Kasumi-1 (cell line): Measurements from ENCODE around the gene HSD17B12.
"Not testable (repeated sequence)": the region's sequence is repeated elsewhere in the genome, so short reads cannot be mapped to it uniquely, and the experiment has no call there.

ENCODE experiments used
- DNase-seq, 2 experiments: peaks; one replicate each; lab custom pipeline; 2025; lab: John Stamatoyannopoulos, UW

The HSD17B12 gene

DNA sequence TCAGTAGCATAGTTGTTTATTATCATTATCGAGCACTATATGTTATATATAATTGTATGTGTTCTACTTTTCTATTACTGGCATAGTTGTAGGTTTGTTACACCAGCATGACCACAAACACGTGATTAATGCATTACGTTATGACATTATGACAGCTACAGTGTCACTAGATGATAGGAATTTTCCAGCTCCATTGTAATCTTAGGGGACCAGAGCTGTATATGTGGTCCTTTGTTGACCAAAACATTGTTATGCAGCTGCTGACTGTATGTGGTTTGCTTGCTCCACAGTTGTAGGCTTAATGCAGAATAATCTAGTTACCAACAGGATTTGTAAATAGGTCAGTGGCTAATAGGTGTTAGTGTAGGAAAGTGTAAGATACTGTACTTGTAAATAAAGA is 66.1 kb downstream of the HSD17B12 start:
- DNase-seq, result no peak

DNA sequence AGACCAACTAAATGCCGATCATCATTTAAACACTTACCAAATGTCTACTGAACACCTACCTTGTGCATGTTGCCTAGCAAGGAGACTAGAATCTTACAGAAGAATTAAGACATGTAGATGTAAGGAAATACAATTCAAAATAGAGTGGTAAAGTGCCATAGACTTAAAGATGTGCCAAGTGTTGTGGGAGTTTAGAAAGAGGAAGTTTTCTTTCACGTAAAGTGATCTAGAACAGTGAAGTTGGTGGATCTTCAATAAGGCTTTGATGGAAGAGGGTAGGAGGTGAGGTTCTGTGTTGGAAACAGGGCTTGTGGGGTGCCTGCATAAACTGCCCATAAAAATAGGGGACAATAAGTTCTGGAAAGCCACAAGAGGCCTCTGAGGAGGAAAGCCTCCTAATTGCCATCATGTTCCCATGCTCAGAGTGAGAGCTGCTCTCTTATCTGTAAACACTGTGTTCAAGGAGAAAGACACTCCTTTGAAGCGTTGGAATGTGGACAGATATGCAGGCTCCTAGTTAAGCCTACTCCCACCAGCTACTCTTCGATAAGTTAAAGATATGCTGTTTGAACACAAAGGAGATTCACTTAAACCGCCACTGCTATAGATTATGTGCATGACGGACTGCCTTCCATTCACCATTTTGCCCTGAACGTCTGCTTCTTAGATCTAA is 66.7 kb downstream of the HSD17B12 start:
- peak; percentile 35 to 39 for DNase-seq

GRCh38 chr11:43748095-43748494 is 67.6 kb downstream of the HSD17B12 start:
- no peak for DNase-seq

DNA sequence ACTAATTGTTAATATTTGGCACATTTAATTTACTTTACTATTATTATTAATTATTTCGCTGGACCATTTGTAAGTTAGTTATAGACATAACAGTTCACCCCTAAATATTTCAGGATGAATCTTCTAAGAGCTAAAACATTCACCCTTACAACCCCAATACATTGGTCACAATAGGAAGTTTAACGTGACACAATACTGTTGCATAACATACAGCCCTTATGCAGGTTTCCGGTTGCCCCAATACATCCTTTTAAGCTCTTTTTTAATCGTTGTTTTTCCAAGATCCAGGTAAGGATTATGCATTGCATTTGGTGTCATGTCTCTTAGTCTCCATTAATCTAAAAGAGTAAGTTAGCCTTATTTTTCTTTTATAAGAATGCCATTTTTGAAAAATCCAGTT is 71.2 kb downstream of the HSD17B12 start:
- DNase-seq, result peak; percentile 41 to 47

DNA sequence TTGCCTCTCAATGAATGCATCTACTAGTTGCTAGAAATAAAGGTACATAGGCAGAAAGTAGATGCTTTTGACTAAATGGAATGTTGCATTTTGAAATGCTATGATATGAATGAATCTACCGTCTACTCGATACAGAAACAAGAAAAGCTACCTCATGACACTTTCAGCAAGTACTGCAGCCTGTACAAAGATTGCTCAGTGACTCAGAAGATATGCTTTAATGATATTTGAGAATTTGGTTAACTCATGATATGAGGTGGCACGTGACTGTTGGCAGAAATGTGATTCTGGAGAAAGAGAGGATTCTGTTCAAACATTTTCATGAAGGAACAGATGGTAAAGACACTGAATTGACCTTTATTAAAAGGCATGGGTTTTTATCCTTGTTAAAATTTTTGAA is 76.0 kb downstream of the HSD17B12 start:
- DNase-seq, result no peak

GRCh38 chr11:43758927-43759326 is 78.4 kb downstream of the HSD17B12 start:
- DNase-seq, result peak; percentile 38 to 39

DNA sequence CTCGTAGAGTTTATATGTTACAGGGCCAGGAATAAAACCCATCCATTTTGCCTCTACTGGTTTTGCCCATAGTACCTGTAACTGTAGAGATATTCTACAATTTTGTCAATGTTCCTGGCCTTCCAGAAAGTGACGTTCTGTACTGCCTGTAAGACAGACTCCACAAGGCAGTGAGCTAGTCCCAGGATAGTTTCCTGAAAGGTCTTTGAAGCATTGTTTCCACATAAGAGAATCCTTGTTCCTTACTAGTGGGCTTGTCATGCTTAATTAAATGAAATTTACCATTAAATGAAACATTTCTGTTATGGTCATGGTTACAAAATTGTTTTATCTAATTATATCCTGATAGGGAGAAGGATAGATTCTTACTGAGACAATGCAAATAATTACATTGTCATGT is 80.4 kb downstream of the HSD17B12 start:
- DNase-seq, result no peak

GRCh38 chr11:43765194-43765593 is 84.7 kb downstream of the HSD17B12 start:
- DNase-seq, result no peak

DNA sequence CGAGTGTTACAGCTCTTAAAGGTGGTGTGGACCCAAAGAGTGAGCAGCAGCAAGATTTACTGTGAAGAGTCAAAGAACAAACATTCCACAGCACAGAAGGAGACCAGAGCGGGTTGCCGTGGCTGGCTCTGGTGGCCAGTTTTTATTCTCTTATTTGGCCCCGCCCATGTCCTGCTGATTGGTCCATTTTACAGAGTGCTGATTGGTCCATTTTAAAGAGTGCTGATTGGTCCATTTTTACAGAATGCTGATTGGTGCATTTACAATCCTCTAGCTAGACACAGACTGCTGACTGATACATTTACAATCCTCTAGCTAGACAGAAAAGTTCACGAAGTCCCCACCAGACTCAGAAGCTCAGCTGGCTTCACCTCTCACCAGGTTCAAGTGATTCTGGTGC is 88.1 kb downstream of the HSD17B12 start:
- DNase-seq, result not testable (repeated sequence)

GRCh38 chr11:43770173-43770572 is 89.6 kb downstream of the HSD17B12 start:
- DNase-seq, result no peak

- DNase-seq, result no peak
Observed at GRCh38 chr11:43772733-43773132, 92.2 kb downstream of the HSD17B12 start.

DNA sequence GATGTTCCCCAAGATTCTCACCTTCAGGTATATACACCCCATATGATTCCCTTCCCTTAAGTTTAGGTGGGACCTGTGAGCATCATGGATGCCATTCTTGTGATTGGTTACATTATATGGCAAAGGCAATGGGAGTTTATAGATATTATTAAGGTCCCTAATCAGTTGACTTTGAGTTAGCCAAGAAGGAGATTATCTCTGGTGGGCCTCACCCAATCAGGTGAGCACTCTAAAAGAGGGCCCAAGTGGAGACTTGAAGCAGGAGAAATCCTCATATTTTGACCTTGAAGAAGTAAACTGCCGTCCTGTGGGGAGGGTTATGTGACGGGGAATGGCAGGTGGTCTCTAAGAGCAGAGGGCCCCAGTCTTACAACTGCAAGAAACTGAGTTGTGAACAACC is 94.2 kb downstream of the HSD17B12 start:
- DNase-seq, result no peak

DNA sequence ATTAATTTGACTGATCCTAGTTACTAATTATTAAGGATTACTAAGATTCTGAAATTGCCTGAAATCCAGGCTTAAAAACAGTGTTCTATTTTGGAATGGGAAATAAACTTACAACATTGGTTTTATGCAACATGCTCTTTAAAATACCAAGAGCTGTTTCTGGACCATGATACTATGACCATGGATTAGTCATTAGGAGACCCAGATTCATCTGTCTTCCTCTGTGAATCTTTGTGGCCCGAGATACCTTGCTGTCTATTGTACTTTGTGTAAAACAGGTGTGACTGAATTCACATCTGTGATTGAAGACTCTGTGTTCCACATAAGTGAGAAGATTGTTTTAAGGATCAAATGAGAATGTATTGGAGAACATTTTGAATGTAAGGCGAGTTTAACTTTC is 98.8 kb downstream of the HSD17B12 start:
- DNase-seq, result no peak

GRCh38 chr11:43784301-43784700 is 103.8 kb downstream of the HSD17B12 start:
- DNase-seq, result no peak

- DNase-seq, result no peak
Observed at GRCh38 chr11:43784866-43785265, 104.3 kb downstream of the HSD17B12 start.

- peak in 1 of 2 experiments; percentile 2 for DNase-seq
Observed at GRCh38 chr11:43785318-43785717, 104.8 kb downstream of the HSD17B12 start.

DNA sequence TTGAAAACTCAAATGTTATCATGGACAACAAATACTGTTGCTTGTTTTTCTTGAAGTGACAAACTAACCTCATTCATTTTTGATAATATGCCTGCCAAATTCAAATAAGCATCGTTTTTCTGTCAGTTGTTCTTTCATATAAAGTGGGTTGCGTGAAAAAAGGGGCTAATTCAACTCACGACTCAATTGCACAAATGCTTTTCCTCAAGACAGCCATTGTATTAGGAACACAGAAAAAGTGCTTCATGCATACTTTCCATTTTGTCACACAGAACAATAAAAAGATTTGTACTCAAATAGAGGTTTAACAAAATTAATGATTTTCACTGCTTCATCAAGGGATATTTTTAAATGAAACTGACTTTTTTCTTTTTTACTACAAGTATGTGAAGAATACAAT is 105.5 kb downstream of the HSD17B12 start:
- DNase-seq, result no peak

GRCh38 chr11:43787824-43788223 is 107.3 kb downstream of the HSD17B12 start:
- no peak for DNase-seq

DNA sequence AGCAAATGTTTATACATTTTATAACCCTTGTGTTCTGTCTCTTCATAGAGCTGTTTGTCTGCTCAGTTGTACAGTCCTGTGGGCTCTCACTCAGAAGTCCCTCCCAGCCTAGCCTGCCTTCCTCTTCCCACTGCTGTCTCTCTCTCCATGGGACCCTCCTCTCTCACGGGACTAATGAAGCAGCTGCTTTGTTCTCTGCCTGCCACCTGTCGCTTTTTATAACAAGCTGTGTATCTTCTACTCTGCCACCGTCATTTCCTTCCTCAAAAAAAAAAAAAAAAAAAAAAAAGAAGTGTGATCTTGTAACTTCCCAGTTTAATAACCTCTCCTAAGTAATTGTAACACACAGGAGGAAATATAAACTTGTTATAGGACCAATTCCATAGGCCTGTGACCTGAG is 107.9 kb downstream of the HSD17B12 start:
- peak; percentile 83 to 86 for DNase-seq

DNA sequence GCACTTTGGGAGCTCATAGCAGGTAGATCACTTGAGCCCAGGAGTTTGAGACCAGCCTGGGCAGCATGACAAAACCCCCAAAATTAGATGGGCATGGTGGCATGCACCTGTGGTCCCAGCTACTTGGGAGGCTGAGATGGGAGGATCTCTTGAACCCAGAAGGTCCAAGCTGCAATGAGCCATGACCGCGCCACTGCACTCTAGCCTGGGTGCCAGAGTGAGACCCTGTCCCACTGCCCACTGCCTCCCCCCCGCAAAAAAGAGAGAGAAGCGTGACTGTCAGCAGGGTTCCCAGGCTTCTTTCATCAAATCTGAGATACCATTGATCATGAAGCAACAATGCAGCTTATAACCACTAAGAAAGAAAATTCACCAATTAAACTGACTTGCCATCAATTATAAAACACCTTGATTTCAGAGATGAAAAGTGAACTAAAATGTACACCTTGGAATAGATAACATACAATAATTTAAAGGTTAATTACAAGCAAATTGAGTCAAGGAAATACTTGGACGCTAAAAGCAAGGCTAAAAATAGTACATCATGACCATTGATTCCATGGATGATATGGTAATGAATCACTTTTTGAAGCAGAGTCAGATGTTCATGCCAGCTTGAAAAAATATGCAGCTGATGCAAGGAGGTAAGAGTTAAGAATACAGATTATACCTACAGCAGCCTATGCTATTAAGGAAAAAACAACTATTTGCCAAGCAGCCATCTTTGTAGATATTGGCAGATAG is 109.3 kb downstream of the HSD17B12 start:
- no peak for DNase-seq

DNA sequence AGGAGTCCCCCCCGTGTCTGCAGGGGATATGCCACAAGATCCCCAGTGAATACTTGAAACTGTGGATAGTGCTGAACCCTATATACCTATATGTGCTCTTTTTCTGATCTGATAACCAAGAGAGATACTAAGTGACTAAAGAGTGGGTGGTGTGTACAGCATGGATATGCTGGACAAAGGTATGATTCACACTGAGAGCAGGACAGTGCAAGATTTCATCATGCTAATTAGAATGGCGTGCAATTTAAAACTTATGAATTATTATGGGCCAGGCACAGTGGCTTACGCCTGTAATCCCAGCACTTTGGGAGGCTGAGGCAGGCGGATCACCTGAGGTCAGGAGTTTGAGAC is 109.9 kb downstream of the HSD17B12 start:
- no peak for DNase-seq

DNA sequence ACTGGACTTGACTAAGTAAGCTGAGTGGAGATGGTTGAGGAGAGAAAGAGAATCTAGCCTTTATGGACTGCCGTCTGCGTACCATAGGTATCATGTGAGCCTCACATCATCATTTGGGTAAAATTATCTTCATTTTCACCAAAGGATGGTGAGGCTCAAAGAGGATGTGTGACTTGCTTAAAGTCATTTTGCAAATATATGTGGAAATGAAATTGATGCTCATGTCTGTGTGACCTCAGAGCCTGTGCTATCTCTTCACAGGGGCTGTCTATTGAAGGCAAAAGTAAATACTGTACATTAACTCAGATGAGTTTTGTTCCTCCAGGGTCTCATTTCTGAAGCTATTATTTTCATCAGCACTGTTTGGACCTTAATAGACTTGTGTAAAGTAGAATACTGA is 116.8 kb downstream of the HSD17B12 start:
- no peak for DNase-seq

- DNase-seq, result no peak
Observed at GRCh38 chr11:43797866-43798265, 117.3 kb downstream of the HSD17B12 start.

DNA sequence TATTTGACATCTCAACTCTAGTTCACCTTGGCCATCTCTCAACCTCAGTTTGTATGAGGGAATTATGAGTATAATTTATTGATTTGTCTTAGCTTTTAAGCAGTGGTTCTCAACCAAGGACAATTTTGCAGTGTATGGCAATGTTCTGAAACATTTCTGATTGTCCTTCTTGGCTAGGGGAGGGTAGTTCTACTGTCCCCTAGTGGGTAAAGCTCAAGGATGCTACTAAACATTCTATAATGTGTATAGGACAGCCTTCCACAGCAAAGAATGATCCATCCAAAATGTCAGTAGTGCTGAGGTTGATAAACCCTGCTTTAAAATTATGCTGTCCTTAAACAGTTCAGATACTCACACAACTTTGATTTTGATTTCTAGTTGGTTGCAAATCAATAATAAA is 122.0 kb downstream of the HSD17B12 start:
- DNase-seq, result peak; percentile 38 to 59
